Stimulated activated CD8-positive, alpha-beta memory T cell treated with anti-CD3 and anti-CD28 coated beads, Interleukin-4, amount 100 ng/mL, for 4 hours (primary cell): ENCODE data around the gene KIF20A.
"Not testable (repeated sequence)": the region's sequence is repeated elsewhere in the genome, so short reads cannot be mapped to it uniquely, and the experiment has no call there.

Experiments
- DNase-seq, 2 donors: peaks; one replicate each; pipeline ENCODE4 v3.0.0-alpha.2; 2020; ENCODE audit warnings: low read depth in 2 of 2, low spot score in 1 of 2

Gene KIF20A

GRCh38 chr5:138178516-138179276, at the start of gene KIF20A, which contains the start of gene BRD8:
Gene KIF20A, plus strand, starts transcription at chr5:138179112. Its CDS starts 569 bp downstream, at chr5:138179681.
Gene BRD8, minus strand, starts transcription at chr5:138178630. Its CDS starts 16 bp downstream, at chr5:138178614.
- peak; percentile 71 to 81 for DNase-seq

GRCh38 chr5:138129347-138129746, 49.6 kb upstream of the KIF20A start:
- no peak for DNase-seq

GRCh38 chr5:138132543-138132942, 46.4 kb upstream of the KIF20A start:
- no peak for DNase-seq

- DNase-seq: no peak
Observed at GRCh38 chr5:138138949-138139780, 39.7 kb upstream of the KIF20A start, which contains the start of gene NME5. Gene NME5, minus strand, starts transcription at chr5:138139428. Its CDS starts 648 bp downstream, at chr5:138138780.

DNA sequence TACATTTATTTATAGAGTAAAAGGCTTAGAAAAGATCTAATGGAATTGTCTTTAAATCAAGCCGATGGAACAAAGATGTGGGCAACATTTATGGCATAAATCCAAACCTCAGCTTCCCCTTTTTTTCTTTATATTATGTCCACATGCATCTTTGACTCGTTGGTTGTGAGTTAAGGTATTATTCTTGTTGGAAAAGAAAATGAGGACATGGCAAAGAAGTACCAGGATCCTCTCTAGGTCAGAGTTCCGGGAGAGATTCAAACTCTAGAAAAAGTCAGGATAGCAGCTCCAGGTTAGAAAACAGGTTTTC, 39.2 kb upstream of the KIF20A start:
- DNase-seq: no peak

- no peak for DNase-seq
Observed at GRCh38 chr5:138140268-138140667, 38.6 kb upstream of the KIF20A start.

DNA sequence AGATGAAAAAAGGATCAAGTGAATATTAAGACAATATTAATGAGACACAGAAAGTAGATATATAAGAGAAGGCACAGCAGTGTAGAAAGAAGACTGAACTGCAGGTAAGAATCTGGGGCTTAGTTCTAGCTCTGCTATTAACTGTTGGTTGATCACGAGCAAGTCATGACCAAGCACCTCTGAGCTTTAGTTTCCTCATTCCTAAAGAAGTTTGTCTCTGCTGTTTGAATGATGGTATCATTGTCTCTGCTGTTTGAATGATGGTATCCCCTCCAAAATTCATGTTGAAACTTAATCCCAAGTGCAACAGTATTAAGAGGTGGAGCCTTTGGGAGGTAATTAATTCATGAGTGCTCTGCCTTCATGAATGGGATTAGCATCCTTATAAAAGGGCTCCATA, 37.2 kb upstream of the KIF20A start:
- DNase-seq: no peak

DNA sequence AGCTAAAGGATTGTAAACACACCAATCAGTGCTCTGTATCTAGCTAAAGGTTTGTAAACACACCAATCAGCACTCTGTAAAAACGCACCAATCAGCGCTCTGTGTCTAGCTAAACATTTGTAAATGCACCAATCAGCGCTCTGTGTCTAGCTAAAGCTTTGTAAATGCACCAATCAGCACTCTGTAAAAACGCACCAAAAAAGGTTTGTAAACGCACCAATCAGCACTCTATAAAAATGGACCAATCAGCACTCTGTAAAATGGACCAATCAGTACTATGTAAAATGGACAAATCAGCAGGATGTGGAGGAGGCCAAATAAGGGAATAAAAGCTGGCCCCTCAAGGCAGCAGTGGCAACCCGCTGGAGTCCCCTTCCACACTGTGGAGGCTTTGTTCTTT, 35.3 kb upstream of the KIF20A start:
- not testable (repeated sequence) for DNase-seq

DNA sequence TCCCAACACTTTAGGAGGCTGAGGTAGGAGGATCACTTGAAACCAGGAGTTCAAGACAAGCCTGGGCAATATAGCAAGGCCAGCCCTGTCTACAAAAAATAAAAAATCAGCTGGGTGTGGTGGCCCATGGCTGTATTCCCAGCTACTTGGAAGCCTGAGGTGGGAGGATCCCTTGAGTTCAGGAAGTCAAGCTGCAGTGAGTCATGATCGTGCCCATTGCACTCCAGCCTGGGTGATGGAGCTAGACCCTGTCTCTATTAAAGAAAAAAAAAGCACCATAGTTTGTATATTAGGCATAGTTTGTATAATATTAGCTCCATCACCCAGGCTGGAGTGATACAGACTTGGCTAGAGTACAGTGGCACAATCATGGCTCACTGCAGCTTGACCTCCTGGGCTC, 30.1 kb upstream of the KIF20A start:
- DNase-seq: no peak

DNA sequence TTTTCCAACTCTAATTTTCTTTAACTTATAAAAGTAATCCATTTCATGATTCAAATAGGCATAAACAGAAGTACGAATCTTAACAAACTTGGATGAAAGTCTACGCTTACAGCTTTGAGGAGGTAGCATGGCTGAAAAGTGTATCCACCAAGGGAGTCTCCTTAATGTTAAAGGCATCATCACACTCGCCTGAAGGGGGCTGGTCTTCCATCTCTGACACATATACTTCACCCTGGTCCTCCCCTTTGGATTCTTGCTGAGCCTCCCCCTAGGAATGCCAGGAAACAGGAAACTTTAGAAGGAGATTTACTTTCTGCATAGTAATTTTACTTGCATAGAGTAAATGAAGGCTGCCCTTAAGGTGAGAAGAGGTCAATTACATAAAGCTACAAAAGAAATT, 29.4 kb upstream of the KIF20A start:
- DNase-seq: no peak

DNA sequence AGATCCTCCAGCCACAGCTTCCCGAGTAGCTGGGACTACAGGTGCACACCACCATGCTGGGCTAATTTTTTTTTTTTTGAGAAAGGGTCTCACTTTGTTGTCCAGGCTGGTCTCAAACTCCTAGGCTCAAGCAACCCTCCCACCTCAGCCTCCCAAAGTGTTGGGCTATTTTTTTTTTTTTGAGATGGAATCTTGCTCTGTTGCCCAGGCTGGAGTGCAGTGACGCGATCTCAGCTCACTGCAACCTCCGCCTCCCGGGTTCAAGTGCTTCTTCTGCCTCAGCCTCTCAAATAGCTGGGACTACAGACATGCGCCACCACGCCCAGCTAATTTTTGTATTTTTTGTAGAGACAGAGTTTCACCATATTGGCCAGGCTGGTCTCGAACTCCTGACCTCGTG, 22.9 kb upstream of the KIF20A start:
- DNase-seq: not testable (repeated sequence)

- DNase-seq: no peak
Observed at GRCh38 chr5:138157626-138158025, 21.3 kb upstream of the KIF20A start.

GRCh38 chr5:138159666-138160065, 19.2 kb upstream of the KIF20A start:
- DNase-seq: no peak

- DNase-seq: no peak
Observed at GRCh38 chr5:138160706-138161105, 18.2 kb upstream of the KIF20A start.

DNA sequence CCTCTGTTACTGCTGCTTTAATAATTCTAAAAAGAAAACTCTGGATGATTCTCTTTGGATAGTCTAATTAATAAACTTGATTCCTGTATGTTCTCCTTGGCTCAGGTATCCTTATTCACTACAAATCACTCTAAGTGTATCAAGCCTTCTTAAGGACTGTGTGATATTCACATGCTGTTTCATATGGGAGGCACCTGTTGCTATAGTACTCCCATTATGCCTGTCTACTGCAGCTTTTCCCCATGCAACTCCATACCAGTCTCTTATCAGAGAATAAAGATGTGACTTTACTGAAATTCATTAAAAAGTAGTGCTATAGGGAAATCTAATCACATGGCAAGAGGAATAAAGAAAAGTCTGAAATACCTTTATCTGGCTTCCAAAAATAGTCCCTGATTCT, 15.2 kb upstream of the KIF20A start:
- DNase-seq: no peak

- no peak for DNase-seq
Observed at GRCh38 chr5:138169124-138169523, 9.8 kb upstream of the KIF20A start.

GRCh38 chr5:138170299-138170698, 8.6 kb upstream of the KIF20A start:
- no peak for DNase-seq

DNA sequence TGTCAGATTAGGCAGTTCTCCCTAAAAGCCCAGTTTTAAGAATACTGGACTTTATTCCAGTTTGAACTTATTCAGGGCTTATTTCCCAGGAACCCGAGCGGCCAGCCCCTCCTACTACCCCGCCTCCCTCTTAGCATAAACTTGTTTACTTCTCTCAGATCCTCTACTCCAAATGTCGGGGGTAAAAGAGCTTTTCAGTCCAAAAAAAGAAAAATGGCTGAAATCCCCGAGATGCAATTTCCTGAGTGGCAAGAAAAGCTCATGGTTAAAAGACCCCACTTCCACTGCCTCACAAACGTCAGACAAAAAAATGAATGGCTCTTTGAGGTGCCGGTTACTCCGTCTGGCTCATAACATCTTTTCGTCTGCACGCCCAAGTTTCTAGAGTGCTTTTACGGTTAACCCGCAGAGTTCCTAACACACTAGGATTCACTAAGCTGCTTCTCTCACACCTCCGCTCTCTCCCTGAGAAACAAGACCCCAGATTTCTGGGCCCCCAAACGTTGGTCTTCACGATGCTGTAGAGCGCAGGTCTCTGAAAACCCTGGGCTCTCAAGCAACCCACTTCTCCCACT, 884 bp upstream of the KIF20A start:
- DNase-seq: no peak

GRCh38 chr5:138179277-138179857, 455 bp downstream of the KIF20A start:
- no peak for DNase-seq

- DNase-seq: no peak
Observed at GRCh38 chr5:138180183-138180782, 1.4 kb downstream of the KIF20A start.

DNA sequence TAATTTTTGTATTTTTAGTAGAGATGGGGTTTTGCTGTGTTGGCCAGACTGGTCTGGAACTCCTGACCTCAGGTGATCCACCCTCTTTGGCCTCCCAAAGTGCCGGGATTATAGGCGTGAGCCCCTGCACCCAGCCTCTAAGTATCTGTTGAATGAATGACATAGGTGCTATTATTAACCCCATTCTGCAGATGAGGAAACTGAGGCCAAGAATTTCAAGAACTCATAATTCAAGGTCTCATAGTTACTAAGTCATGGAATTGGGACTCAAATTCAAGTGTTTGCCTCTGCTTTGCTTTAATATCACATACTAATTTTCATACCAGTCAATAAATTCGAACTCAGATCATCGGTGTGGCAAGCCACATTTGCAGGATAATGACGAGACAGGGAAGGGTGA, 1.9 kb downstream of the KIF20A start:
- DNase-seq: no peak
